Right atrium auricular region (tissue), 2 donors: ENCODE results near the gene NGB. TPM values are rescaled to one million over a fixed set of nuclear protein-coding genes. Genes with fewer than 3 reads are reported as not detected.

Source experiments
- DNase-seq: peaks from one replicate; pipeline ENCODE4 v3.0.0-alpha.2; 2019; ENCODE audit warnings: low spot score
- H3K27ac ChIP-seq, 2 donors: fragments of 200-600 bp; sonication (generic); 1 replicate in 1 of 2; 2 replicates in 1 of 2; pipeline ENCODE4 v1.5.1; 2016 to 2019
- H3K27me3 ChIP-seq, 2 donors: fragments of 200-600 bp; sonication (generic); one replicate each; pipeline versions ENCODE4 v1.5.1 to v1.6.0; 2017 to 2019
- H3K36me3 ChIP-seq: fragments of 200-600 bp; sonication (generic); one replicate; pipeline ENCODE4 v1.5.1; 2016
- H3K4me1 ChIP-seq, 2 donors: fragments of 200-600 bp; sonication (generic); one replicate each; pipeline versions ENCODE4 v1.5.1 to v1.6.0; 2017 to 2019
- H3K4me3 ChIP-seq, 2 donors: fragments of 200-600 bp; sonication (generic); 1 replicate in 1 of 2; 2 replicates in 1 of 2; pipeline ENCODE4 v1.5.1; 2017 to 2019; ENCODE audit warnings: mild to moderate bottlenecking in 1 of 2, moderate library complexity in 1 of 2
- H3K9me3 ChIP-seq, 2 donors: fragments of 200-600 bp; sonication (generic); one replicate each; pipeline ENCODE4 v1.5.1; 2019
- total RNA-seq, 2 donors: library from RNA; depleted of rRNA; stranded (reverse); fragments of >200 nt; gene quantifications; one replicate each; pipeline ENCODE4 v1.1.0, GENCODE V29; 2016
- TF ChIP-seq, protein P1 (sequence below), 2 donors: fragments of 200-600 bp; sonication (generic); IDR thresholded peaks; one replicate each; pipeline ENCODE4 v1.5.1; 2019; ENCODE audit warnings: antibody characterized with exemption in 2 of 2

Gene NGB
- total RNA-seq, 2 donors from 2014 or later = not detected

DNA sequence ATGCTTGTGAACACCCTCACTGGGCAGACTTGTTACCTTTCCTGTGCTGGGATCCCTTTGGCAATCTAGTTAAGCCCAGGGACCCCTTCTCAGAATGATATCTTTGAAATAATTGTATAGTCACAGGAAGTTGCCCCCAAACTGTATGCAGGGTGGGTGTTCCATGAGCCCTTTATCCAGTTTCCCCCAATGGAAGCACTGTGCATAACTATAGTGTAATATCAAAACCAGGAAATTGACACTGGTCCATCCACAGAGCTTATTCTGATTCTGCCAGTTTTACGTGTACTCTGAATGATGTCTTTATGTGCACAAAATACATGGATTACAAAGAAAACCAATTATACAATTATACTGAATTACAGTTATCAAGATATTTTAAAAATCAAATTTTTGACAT lies 24.2 kb downstream of the NGB start:
- H3K27ac ChIP-seq = no peak overlapping the region
- no peaks in the 10 kb centered on the region for H3K36me3 ChIP-seq
- no peaks in the 10 kb centered on the region for H3K27me3 ChIP-seq
- H3K9me3 ChIP-seq = no peaks in the 10 kb centered on the region
- no peak for DNase-seq
- H3K4me1 ChIP-seq = no peaks in the 10 kb centered on the region
- no peak overlapping the region for H3K4me3 ChIP-seq
- TF ChIP-seq, protein P1, sequence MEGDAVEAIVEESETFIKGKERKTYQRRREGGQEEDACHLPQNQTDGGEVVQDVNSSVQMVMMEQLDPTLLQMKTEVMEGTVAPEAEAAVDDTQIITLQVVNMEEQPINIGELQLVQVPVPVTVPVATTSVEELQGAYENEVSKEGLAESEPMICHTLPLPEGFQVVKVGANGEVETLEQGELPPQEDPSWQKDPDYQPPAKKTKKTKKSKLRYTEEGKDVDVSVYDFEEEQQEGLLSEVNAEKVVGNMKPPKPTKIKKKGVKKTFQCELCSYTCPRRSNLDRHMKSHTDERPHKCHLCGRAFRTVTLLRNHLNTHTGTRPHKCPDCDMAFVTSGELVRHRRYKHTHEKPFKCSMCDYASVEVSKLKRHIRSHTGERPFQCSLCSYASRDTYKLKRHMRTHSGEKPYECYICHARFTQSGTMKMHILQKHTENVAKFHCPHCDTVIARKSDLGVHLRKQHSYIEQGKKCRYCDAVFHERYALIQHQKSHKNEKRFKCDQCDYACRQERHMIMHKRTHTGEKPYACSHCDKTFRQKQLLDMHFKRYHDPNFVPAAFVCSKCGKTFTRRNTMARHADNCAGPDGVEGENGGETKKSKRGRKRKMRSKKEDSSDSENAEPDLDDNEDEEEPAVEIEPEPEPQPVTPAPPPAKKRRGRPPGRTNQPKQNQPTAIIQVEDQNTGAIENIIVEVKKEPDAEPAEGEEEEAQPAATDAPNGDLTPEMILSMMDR (IDR thresholded peaks at IDR 0.05) = no peak

DNA sequence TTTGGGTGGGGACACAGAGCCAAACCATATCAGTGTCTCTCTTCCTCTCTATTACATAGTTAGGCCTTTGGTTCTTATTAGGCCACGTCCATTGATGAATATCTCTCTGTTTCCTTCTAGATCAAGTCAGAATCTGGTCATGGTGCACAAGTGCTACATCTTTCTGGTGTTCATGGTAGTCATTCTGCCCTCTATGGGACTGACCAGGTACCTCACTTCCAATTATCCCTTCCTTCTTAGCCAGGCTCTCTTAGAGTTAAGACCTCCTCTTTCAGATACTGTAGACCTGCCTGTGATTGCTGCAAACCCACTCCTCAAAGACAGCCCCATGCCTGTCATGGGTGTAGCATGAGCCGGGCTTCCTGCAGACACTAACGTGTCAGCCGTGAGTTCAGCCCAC lies 25.2 kb downstream of the NGB start:
- DNase-seq = no peak
- H3K9me3 ChIP-seq = no peaks in the 10 kb centered on the region
- no peak overlapping the region for H3K27ac ChIP-seq
- H3K4me3 ChIP-seq = no peak overlapping the region
- H3K36me3 ChIP-seq = no peaks in the 10 kb centered on the region
- TF ChIP-seq, protein P1 (IDR thresholded peaks at IDR 0.05) = no peak
- no peaks in the 10 kb centered on the region for H3K27me3 ChIP-seq
- no peaks in the 10 kb centered on the region for H3K4me1 ChIP-seq

DNA sequence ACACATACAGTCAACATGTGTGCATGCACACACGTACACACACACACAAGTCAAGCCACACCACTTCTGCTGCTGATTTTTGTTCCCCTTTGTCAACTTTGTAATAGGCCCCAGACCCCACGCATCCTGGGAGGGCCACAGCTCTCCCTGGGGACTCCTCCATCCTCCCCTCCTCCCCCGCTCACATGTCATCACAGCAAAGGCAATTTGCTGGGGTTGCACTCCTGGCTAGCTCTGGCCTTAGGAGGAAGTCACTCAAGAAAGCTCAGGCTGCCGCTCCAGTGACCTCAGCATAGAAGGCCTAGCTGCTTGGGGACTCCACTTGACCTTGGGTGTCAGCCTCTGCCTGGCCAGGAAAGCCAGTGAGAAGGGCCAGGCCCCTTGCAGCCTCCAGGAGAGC lies 27.2 kb downstream of the NGB start:
- no peaks in the 10 kb centered on the region for H3K27me3 ChIP-seq
- TF ChIP-seq, protein P1 (IDR thresholded peaks at IDR 0.05) = no peak
- no peaks in the 10 kb centered on the region for H3K36me3 ChIP-seq
- no peak overlapping the region for H3K4me3 ChIP-seq
- H3K27ac ChIP-seq = no peak overlapping the region
- DNase-seq = no peak
- no peaks in the 10 kb centered on the region for H3K9me3 ChIP-seq
- no peaks in the 10 kb centered on the region for H3K4me1 ChIP-seq

DNA sequence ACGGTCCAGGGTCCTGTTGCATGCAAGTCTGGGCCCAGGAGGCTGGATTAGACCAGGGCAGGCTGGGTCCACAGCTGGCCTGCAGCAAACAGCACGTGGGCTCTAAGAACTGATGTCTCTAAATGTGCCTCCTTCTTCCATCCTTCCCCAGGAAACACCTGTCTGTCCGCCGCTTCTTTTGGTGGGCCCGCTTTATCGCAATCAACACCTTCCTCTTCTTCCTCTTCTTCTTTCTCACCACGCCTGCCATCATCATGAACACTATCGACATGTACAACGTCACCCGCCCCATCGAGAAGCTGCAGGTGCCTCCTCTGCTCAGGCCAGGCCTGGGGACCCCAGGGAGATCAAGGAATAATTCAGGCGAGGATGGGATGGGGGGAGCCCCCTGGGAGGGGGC lies 28.3 kb downstream of the NGB start:
- H3K36me3 ChIP-seq = no peaks in the 10 kb centered on the region
- no peaks in the 10 kb centered on the region for H3K27me3 ChIP-seq
- no peaks in the 10 kb centered on the region for H3K4me1 ChIP-seq
- TF ChIP-seq, protein P1 (IDR thresholded peaks at IDR 0.05) = no peak
- H3K4me3 ChIP-seq = no peak overlapping the region
- H3K27ac ChIP-seq = no peak overlapping the region
- DNase-seq = no peak
- no peaks in the 10 kb centered on the region for H3K9me3 ChIP-seq

DNA sequence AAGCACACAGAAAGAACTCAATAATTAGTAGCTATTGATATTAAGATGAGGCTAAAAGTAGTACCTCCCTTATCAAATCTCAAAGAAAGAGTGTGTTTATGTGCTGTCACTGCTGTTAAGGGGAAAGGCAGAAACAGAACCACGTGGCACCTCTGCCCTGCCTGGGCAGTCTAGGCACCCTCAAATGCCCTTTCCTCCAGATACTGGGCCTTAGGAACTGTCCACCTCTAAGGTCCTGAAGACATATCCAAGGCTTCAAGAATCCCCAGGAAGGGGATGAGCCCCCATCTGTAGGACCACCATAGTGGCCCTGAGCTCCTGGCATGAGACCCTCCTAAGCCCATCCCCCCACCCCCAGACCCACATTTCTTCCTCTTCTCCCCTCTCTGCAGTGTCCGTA lies 29.1 kb downstream of the NGB start:
- H3K27me3 ChIP-seq = no peaks in the 10 kb centered on the region
- H3K9me3 ChIP-seq = no peaks in the 10 kb centered on the region
- H3K36me3 ChIP-seq = no peaks in the 10 kb centered on the region
- TF ChIP-seq, protein P1 (IDR thresholded peaks at IDR 0.05) = no peak
- no peak overlapping the region for H3K27ac ChIP-seq
- no peak overlapping the region for H3K4me3 ChIP-seq
- H3K4me1 ChIP-seq = no peaks in the 10 kb centered on the region
- no peak for DNase-seq

DNA sequence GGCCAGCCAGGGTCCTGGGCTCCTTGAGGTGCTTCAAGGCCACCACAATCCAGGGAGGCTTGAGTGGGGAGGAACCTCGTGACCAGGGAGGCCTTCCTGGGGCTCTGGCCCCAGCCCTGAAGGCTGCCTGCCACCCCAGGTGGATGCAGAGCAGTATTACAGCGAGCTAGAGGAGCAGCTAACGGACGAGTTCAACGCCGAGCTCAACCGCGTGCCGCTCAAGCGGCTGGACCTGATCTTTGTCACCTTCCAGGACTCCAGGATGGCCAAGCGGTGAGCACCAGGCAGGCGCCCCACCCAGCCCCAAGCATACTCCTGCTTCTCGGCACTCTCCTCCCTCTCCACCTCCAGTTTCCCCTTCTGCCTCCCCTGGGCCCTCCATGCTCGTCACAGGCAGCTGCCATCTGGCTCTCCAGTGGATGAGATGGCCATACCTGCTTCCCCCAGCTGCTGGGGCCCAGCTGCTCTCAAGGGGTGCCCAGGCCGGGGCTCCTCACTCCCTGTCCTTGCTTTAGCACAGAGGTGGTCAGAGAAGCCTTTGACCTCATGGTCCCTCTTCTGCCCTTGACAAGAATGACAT lies 30.6 kb downstream of the NGB start:
- no peak for DNase-seq
- TF ChIP-seq, protein P1 (IDR thresholded peaks at IDR 0.05) = no peak
- Histone ChIP-seq H3K36me3 (no peaks in the 10 kb centered on the region), H3K4me3 (no peak overlapping the region), H3K27me3 (no peaks in the 10 kb centered on the region), H3K4me1 (no peaks in the 10 kb centered on the region), H3K27ac (no peak overlapping the region), H3K9me3 (no peaks in the 10 kb centered on the region)
